Hepatocyte (in vitro differentiated cells): ENCODE results near the gene SEL1L3. TPM values are rescaled to one million over a fixed set of nuclear protein-coding genes. Genes with fewer than 3 reads are reported as not detected.

Experiments
- DNase-seq: peaks from one replicate; pipeline ENCODE4 v3.0.0-alpha.2; 2016; ENCODE audit warnings: low spot score
- H2AFZ ChIP-seq: fragments of 200-600 bp; sonication (generic); 2 replicates; pipeline ENCODE4 v1.6.0; 2016; ENCODE audit warnings: antibody characterized with exemption, mild to moderate bottlenecking
- H3K27ac ChIP-seq: fragments of 200-600 bp; sonication (generic); 2 replicates; pipeline ENCODE4 v1.5.1; 2016; ENCODE audit warnings: mild to moderate bottlenecking
- H3K27me3 ChIP-seq: fragments of 200-600 bp; sonication (generic); 2 replicates; pipeline ENCODE4 v1.6.1; 2016
- H3K36me3 ChIP-seq: fragments of 200-600 bp; sonication (generic); replicated peaks from 2 replicates; pipeline ENCODE4 v1.5.1; 2016; ENCODE audit warnings: low read depth; ENCODE audit not compliant: insufficient read depth
- H3K4me1 ChIP-seq: fragments of 200-600 bp; sonication (generic); 2 replicates; pipeline ENCODE4 v1.5.1; 2016; ENCODE audit warnings: mild to moderate bottlenecking, moderate library complexity; ENCODE audit not compliant: insufficient read depth
- H3K4me2 ChIP-seq: fragments of 200-600 bp; sonication (generic); 2 replicates; pipeline ENCODE4 v1.6.0; 2016
- H3K4me3 ChIP-seq: fragments of 200-600 bp; sonication (generic); 2 replicates; pipeline ENCODE4 v1.5.1; 2016; ENCODE audit warnings: mild to moderate bottlenecking
- H3K79me2 ChIP-seq: fragments of 200-600 bp; sonication (generic); 2 replicates; pipeline ENCODE4 v1.6.0; 2017; ENCODE audit warnings: mild to moderate bottlenecking
- H3K9me2 ChIP-seq: fragments of 200-600 bp; sonication (generic); replicated peaks from 2 replicates; pipeline ENCODE4 v1.6.0; 2017; ENCODE audit warnings: mild to moderate bottlenecking; ENCODE audit not compliant: insufficient read depth
- H3K9me3 ChIP-seq: fragments of 200-600 bp; sonication (generic); 2 replicates; pipeline ENCODE4 v1.5.1; 2016; ENCODE audit warnings: low read depth, mild to moderate bottlenecking
- H4K20me1 ChIP-seq: fragments of 200-600 bp; sonication (generic); 2 replicates; pipeline ENCODE4 v1.6.0; 2016; ENCODE audit warnings: mild to moderate bottlenecking; ENCODE audit not compliant: insufficient read depth, poor library complexity, severe bottlenecking
- CTCF ChIP-seq: fragments of 200-600 bp; sonication (generic); IDR thresholded peaks from 2 replicates; pipeline ENCODE4 v1.5.1; 2016; ENCODE audit warnings: antibody characterized with exemption, mild to moderate bottlenecking; ENCODE audit not compliant: poor library complexity
- EZH2 ChIP-seq: fragments of 200-600 bp; sonication (generic); IDR thresholded peaks from 2 replicates; pipeline ENCODE4 v1.6.1; 2016; ENCODE audit warnings: antibody characterized with exemption, mild to moderate bottlenecking, borderline replicate concordance
- EZH2phosphoT487 ChIP-seq: fragments of 200-600 bp; sonication (generic); IDR thresholded peaks from one replicate; pipeline ENCODE4 v1.6.1; 2018; ENCODE audit warnings: antibody characterized with exemption, mild to moderate bottlenecking, low read depth, moderate library complexity; ENCODE audit not compliant: unreplicated experiment, severe bottlenecking
- WGBS: methylation state at CpG from one replicate; pipeline ENCODE4 v1.1.6; 2016; ENCODE audit warnings: low lambda C conversion rate; ENCODE audit errors: missing lambda C conversion rate; 5-methylcytosine and 5-hydroxymethylcytosine counted together
- polyA plus RNA-seq: library from polyadenylated mRNA; unstranded; fragments of >200 nt; fragmentation: Nextera tagmentation; extraction: Ambion mirVana; gene quantifications from 2 replicates; pipeline ENCODE4 v1.2.1, GENCODE V29; 2016
- small RNA-seq: library from RNA; depleted of rRNA; stranded (forward); fragments of <200 nt; gene quantifications from one replicate; pipeline ENCODE3, GENCODE V24; 2014
- total RNA-seq: library from RNA; depleted of rRNA; stranded (reverse); fragments of >200 nt; gene quantifications from 2 replicates; pipeline ENCODE4 v1.2.3, GENCODE V29; 2014

Gene SEL1L3
- total and polyA plus RNA-seq, 2 experiments from 2014 or later = 13.7 to 56.2 TPM

- Histone ChIP-seq H3K79me2 (no peaks in the 10 kb centered on the region), H3K4me2 (no peak overlapping the region), H4K20me1 (no peaks in the 10 kb centered on the region), H3K36me3 (no peaks in the 10 kb centered on the region), H3K27me3 (no peaks in the 10 kb centered on the region), H3K4me3 (no peak overlapping the region), H3K4me1 (no peaks in the 10 kb centered on the region), H3K27ac (no peak overlapping the region), H3K9me3 (no peaks in the 10 kb centered on the region), H3K9me2 (no peaks in the 10 kb centered on the region), H2AFZ (no peak overlapping the region)
- WGBS = 65% methylated on average over 5 of the region's 5 CpGs
- TF ChIP-seq EZH2phosphoT487 (no peak), EZH2 (no peak), CTCF (no peak)
- DNase-seq = no peak
These were observed 159.9 kb downstream of the SEL1L3 start for GRCh38 chr4:25702848-25703247.

- TF ChIP-seq EZH2phosphoT487 = no peak
- no peak for TF ChIP-seq EZH2
- no peak for TF ChIP-seq CTCF
- no peaks in the 10 kb centered on the region for H3K4me1 ChIP-seq
- no peak for DNase-seq
- no peaks in the 10 kb centered on the region for H4K20me1 ChIP-seq
- 95% methylated on average over 4 of the region's 4 CpGs for WGBS
- no peak overlapping the region for H3K27ac ChIP-seq
- H2AFZ ChIP-seq = no peak overlapping the region
- no peaks in the 10 kb centered on the region for H3K9me3 ChIP-seq
- no peaks in the 10 kb centered on the region for H3K27me3 ChIP-seq
- H3K79me2 ChIP-seq = no peaks in the 10 kb centered on the region
- no peaks in the 10 kb centered on the region for H3K9me2 ChIP-seq
- H3K4me3 ChIP-seq = no peak overlapping the region
- no peak overlapping the region for H3K4me2 ChIP-seq
- no peaks in the 10 kb centered on the region for H3K36me3 ChIP-seq
These were observed 162.1 kb downstream of the SEL1L3 start for GRCh38 chr4:25700661-25701060.

- TF ChIP-seq EZH2 = no peak
- no peak for TF ChIP-seq EZH2phosphoT487
- no peak for TF ChIP-seq CTCF
- Histone ChIP-seq H3K9me2 (no peaks in the 10 kb centered on the region), H3K27me3 (no peaks in the 10 kb centered on the region), H3K27ac (no peak overlapping the region), H3K4me1 (no peaks in the 10 kb centered on the region), H4K20me1 (no peaks in the 10 kb centered on the region), H2AFZ (no peak overlapping the region), H3K4me2 (no peak overlapping the region), H3K4me3 (no peak overlapping the region), H3K79me2 (no peaks in the 10 kb centered on the region), H3K9me3 (no peaks in the 10 kb centered on the region), H3K36me3 (no peaks in the 10 kb centered on the region)
- DNase-seq = no peak
- WGBS = 61% methylated on average over 5 of the region's 5 CpGs
These were observed 165.3 kb downstream of the SEL1L3 start for GRCh38 chr4:25697516-25697915.

Small RNA genes lying within 50 kb of the gene (small RNA-seq; reads per million reads assigned to genes)
- gene MTND4LP22 = not detected

Other genes with a start within 250 kb of the SEL1L3 start
- 9.7 and 11.1 TPM in 2 replicates for gene SLC34A2, start 207.1 kb downstream of the SEL1L3 start, total RNA-seq
- gene SLC34A2, start 207.1 kb downstream of the SEL1L3 start, polyA plus RNA-seq = 21.2 and 39.6 TPM in 2 replicates
- 54.5 and 60.0 TPM in 2 replicates for gene SMIM20, start 51.2 kb upstream of the SEL1L3 start, total RNA-seq
- 40.8 and 55.8 TPM in 2 replicates for gene SMIM20, start 51.2 kb upstream of the SEL1L3 start, polyA plus RNA-seq